Measurements from ENCODE around the gene ADAMTS9.

The ADAMTS9 gene

GRCh38 chr3:64594134-64594533, 93.7 kb downstream of the ADAMTS9 start:
- no peak overlapping the region for H3K4me3 ChIP-seq (ENCODE audit: low read depth, low read length)
- DNase-seq (ENCODE audit: low read depth): no peak
- TF ChIP-seq POLR2A (IDR thresholded peaks at IDR 0.05; ENCODE audit: extremely low read depth, insufficient read length) (no peak), MYC (IDR thresholded peaks at IDR 0.05; ENCODE audit: low read depth, low read length) (no peak)

DNA sequence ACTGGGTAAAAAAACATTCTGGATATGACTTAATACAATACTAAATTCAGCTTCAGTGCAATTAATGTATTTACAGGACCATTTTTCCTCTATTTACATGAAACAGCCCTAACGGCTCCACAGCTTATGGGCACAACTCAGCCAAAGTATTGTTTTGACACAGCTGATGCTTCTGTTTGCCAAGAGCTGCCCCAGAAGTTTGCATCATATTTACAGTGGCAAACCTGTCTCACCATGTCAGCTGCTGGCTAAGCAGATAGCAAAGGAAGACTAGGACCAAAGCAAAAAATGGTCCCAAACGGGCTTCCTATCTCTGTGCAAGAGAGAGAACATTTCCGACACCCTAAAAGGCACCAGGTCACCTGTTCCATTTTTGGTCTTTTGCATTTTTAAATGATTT, 94.5 kb downstream of the ADAMTS9 start:
- TF ChIP-seq, protein P1, sequence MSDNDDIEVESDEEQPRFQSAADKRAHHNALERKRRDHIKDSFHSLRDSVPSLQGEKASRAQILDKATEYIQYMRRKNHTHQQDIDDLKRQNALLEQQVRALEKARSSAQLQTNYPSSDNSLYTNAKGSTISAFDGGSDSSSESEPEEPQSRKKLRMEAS (IDR thresholded peaks at IDR 0.05; ENCODE audit: low read depth, low read length): no peak
- TF ChIP-seq POLR2A (IDR thresholded peaks at IDR 0.05; ENCODE audit: extremely low read depth, insufficient read length): no peak
- no peak for TF ChIP-seq MYC (IDR thresholded peaks at IDR 0.05; ENCODE audit: low read depth, low read length)
- no peak for TF ChIP-seq CTCF (IDR thresholded peaks at IDR 0.05; ENCODE audit: low read depth, low read length)
- no peak for DNase-seq (ENCODE audit: low read depth)
- H3K4me3 ChIP-seq (ENCODE audit: low read depth, low read length): no peak overlapping the region

DNA sequence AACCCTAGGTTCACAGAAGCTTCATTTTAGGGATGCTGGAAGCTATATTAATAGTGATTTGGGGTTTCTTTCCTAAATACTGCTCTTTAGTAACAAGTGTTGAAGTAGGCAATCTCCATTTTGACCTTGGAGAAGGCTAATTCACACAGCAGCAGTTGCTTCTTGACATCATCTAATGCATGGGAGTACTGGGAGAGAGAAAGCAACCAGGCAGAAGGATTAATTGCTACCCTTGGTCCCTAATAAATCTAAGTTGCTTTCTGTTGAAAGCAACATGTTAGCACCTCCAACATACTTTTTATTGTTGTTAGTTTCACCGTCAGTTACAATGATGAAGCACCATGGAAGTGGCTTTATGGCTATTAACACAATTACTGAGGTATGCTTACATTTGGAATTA, 96.2 kb downstream of the ADAMTS9 start:
- TF ChIP-seq, protein P1 (IDR thresholded peaks at IDR 0.05; ENCODE audit: low read depth, low read length): no peak
- TF ChIP-seq CTCF (IDR thresholded peaks at IDR 0.05; ENCODE audit: low read depth, low read length) (no peak), MYC (IDR thresholded peaks at IDR 0.05; ENCODE audit: low read depth, low read length) (no peak), POLR2A (IDR thresholded peaks at IDR 0.05; ENCODE audit: extremely low read depth, insufficient read length) (no peak)
- no peak overlapping the region for H3K4me3 ChIP-seq (ENCODE audit: low read depth, low read length)

DNA sequence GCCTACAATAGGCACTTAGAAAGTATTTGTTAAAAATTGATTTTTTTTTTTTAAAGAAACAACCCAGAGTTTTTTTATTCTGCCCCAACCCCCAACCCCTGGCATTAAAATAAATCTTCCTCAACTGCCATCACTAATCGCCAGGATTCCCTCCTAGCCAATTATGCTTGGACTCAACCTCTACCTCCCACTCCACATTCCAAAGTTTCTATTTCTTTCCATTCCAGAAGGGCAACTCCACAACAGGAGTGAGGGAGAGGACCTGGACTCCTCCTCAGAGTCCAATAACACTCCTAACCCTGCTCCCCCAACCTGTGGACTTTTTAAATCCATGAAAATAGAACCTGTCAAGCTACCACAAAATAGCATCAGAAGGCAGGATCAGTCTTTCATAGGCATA, 99.4 kb downstream of the ADAMTS9 start:
- H3K4me3 ChIP-seq (ENCODE audit: low read depth, low read length): no peak overlapping the region
- TF ChIP-seq CTCF (IDR thresholded peaks at IDR 0.05; ENCODE audit: low read depth, low read length) (no peak), MYC (IDR thresholded peaks at IDR 0.05; ENCODE audit: low read depth, low read length) (no peak)
- no peak for DNase-seq (ENCODE audit: low read depth)

More for the DNA sequence above, 96.2 kb downstream of the ADAMTS9 start:
- DNase-seq (ENCODE audit: low read depth): no peak

- no peak for TF ChIP-seq CTCF (IDR thresholded peaks at IDR 0.05; ENCODE audit: low read depth, low read length)
- no peak for TF ChIP-seq POLR2A (IDR thresholded peaks at IDR 0.05; ENCODE audit: extremely low read depth, insufficient read length)
- TF ChIP-seq MYC (IDR thresholded peaks at IDR 0.05; ENCODE audit: low read depth, low read length): no peak
- TF ChIP-seq, protein P1 (IDR thresholded peaks at IDR 0.05; ENCODE audit: low read depth, low read length): no peak
- no peak overlapping the region for H3K4me3 ChIP-seq (ENCODE audit: low read depth, low read length)
- DNase-seq (ENCODE audit: low read depth): no peak
Observed at GRCh38 chr3:64586952-64587351, 100.8 kb downstream of the ADAMTS9 start.

DNA sequence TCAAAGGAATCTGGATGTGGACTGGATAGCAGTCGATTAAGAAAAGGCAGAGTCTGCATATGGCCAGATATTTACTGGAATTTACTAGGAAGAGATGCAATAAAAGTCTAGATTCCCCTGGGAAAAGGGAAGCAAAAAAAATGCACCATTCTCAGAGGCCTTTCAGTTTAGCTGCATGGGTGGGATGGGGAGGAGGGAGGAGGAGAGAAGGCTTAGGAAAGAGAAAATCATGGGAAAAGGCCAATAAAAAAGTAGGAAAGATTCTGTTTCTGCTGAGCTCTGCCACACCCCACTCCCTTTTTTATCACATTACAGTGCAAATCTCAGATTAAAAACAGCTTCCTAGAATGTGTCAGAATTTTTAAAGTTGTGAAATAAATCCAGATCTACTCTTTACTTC, 103.6 kb downstream of the ADAMTS9 start:
- no peak for DNase-seq (ENCODE audit: low read depth)
- no peak overlapping the region for H3K4me3 ChIP-seq (ENCODE audit: low read depth, low read length)
- TF ChIP-seq MYC (IDR thresholded peaks at IDR 0.05; ENCODE audit: low read depth, low read length): no peak

GRCh38 chr3:64578797-64579196, 109.0 kb downstream of the ADAMTS9 start:
- TF ChIP-seq POLR2A (IDR thresholded peaks at IDR 0.05; ENCODE audit: extremely low read depth, insufficient read length) (no peak), MYC (IDR thresholded peaks at IDR 0.05; ENCODE audit: low read depth, low read length) (no peak), CTCF (IDR thresholded peaks at IDR 0.05; ENCODE audit: low read depth, low read length) (no peak)
- TF ChIP-seq, protein P1 (IDR thresholded peaks at IDR 0.05; ENCODE audit: low read depth, low read length): no peak
- no peak for DNase-seq (ENCODE audit: low read depth)
- H3K4me3 ChIP-seq (ENCODE audit: low read depth, low read length): no peak overlapping the region
